Spleen (tissue), 7 donors: ENCODE data around the gene PTPRK.

Experiments
- CTCF ChIP-seq, 11 experiments: fragments of 200-600 bp in 7 of 11; fragments of 450-650 bp in 4 of 11; sonication (generic) in 4 of 11; IDR thresholded peaks in 8 of 11; conservative IDR thresholded peaks in 3 of 11; 1 replicate in 7 of 11; 2 replicates in 4 of 11; pipeline versions ENCODE4 v1.4.0 to v1.8.0; 2016 to 2021; ENCODE audit warnings: antibody characterized with exemption in 11 of 11, inconsistent platforms in 4 of 11, mild to moderate bottlenecking in 1 of 11
- POLR2A ChIP-seq, 3 donors: fragments of 450-650 bp; IDR thresholded peaks; one replicate each; pipeline ENCODE4 v1.5.1; 2017; ENCODE audit warnings: antibody characterized with exemption in 3 of 3, mild to moderate bottlenecking in 1 of 3
- POLR2AphosphoS5 ChIP-seq, 3 donors: sonication (generic); formaldehyde crosslinking; IDR thresholded peaks; one replicate each; pipeline ENCODE4 v1.5.1; 2017; ENCODE audit warnings: antibody characterized with exemption in 3 of 3
- donor health status: DM: no; HTN: no; CAD: no; lungs with moderate emphysema.
- donor health status: DM: no; HTN: no; CAD: no.
- donor health status: DM: no; HTN: no; CAD: no.

- TF ChIP-seq CTCF (IDR thresholded peaks at IDR 0.05 in 8 of 11, conservative IDR thresholded peaks at IDR 0.05 in 3 of 11): no peak
- TF ChIP-seq POLR2A (IDR thresholded peaks at IDR 0.05): no peak
- TF ChIP-seq POLR2AphosphoS5 (IDR thresholded peaks at IDR 0.05): no peak
Observed at GRCh38 chr6:127932708-127933107, 587.7 kb downstream of the PTPRK start.
